PC-9 (cell line): ENCODE data around the gene FARP1.

Source experiments
- CTCF ChIP-seq: fragments of 200-600 bp; sonication (generic); conservative IDR thresholded peaks from 2 replicates; pipeline ENCODE4 v1.6.1; 2017; ENCODE audit warnings: mixed run types, antibody characterized with exemption, mild to moderate bottlenecking, moderate library complexity
- EZH2 ChIP-seq: fragments of 200-600 bp; sonication (generic); IDR thresholded peaks from 2 replicates; pipeline ENCODE4 v1.8.0; 2017; ENCODE audit warnings: antibody characterized with exemption, low read depth

GRCh38 chr13:98454389-98454881 lies 311.5 kb downstream of the FARP1 start:
- TF ChIP-seq CTCF (no peak), EZH2 (no peak)
